ENCODE measurements around the gene CSNK1D. TPM values are rescaled to one million over a fixed set of nuclear protein-coding genes. Genes with fewer than 3 reads are reported as not detected.

The CSNK1D gene
- total RNA-seq, 4 donors from 2014 or later = 24.6 to 102 (median 57.1) TPM

DNA sequence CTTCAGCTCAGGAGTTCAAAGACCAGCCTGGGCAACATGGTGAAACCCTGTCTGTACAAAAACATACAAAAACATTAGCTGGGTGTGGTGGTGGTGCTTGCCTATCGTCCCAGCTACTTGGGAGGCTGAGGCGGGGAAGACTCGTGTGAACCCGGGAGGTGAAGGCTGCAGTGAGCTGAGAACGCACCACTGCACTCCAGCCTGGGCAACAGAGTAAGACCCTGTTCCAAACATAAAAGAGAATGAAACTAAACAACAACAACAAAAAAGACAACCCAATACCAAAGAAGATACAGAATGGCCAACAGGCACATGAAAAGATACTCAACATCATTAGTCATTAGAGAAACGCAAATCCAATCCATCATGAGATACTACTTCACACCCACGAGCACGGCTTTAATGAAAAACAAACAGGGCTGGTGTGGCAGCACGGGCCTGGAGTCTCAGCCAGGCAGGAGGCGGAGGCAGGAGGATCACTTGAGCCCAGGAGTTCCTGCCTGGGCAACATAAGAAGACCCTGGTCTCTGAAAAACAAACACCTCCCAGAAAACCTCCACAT lies 52.1 kb downstream of the CSNK1D start:
- no peak for DNase-seq
- Histone ChIP-seq H3K27ac (no peak overlapping the region), H3K36me3 (no peaks in the 10 kb centered on the region), H3K4me3 (no peak overlapping the region), H3K9me3 (peaks cover 0 to 3% (median 0%) of the 10 kb centered on the region in 3 donors), H3K4me1 (peaks cover 14 to 16% (median 16%) of the 10 kb centered on the region in 3 donors), H3K27me3 (no peaks in the 10 kb centered on the region)
- 63 to 68% methylated on average over 10 of the region's 10 CpGs for WGBS, 2 donors
- intact Hi-C loops (cut with DNase I) = no loop called here
- no peak for TF ChIP-seq POLR2A (IDR thresholded peaks at IDR 0.05)
- TF ChIP-seq, protein P1, sequence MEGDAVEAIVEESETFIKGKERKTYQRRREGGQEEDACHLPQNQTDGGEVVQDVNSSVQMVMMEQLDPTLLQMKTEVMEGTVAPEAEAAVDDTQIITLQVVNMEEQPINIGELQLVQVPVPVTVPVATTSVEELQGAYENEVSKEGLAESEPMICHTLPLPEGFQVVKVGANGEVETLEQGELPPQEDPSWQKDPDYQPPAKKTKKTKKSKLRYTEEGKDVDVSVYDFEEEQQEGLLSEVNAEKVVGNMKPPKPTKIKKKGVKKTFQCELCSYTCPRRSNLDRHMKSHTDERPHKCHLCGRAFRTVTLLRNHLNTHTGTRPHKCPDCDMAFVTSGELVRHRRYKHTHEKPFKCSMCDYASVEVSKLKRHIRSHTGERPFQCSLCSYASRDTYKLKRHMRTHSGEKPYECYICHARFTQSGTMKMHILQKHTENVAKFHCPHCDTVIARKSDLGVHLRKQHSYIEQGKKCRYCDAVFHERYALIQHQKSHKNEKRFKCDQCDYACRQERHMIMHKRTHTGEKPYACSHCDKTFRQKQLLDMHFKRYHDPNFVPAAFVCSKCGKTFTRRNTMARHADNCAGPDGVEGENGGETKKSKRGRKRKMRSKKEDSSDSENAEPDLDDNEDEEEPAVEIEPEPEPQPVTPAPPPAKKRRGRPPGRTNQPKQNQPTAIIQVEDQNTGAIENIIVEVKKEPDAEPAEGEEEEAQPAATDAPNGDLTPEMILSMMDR (IDR thresholded peaks at IDR 0.05) = no peak

DNA sequence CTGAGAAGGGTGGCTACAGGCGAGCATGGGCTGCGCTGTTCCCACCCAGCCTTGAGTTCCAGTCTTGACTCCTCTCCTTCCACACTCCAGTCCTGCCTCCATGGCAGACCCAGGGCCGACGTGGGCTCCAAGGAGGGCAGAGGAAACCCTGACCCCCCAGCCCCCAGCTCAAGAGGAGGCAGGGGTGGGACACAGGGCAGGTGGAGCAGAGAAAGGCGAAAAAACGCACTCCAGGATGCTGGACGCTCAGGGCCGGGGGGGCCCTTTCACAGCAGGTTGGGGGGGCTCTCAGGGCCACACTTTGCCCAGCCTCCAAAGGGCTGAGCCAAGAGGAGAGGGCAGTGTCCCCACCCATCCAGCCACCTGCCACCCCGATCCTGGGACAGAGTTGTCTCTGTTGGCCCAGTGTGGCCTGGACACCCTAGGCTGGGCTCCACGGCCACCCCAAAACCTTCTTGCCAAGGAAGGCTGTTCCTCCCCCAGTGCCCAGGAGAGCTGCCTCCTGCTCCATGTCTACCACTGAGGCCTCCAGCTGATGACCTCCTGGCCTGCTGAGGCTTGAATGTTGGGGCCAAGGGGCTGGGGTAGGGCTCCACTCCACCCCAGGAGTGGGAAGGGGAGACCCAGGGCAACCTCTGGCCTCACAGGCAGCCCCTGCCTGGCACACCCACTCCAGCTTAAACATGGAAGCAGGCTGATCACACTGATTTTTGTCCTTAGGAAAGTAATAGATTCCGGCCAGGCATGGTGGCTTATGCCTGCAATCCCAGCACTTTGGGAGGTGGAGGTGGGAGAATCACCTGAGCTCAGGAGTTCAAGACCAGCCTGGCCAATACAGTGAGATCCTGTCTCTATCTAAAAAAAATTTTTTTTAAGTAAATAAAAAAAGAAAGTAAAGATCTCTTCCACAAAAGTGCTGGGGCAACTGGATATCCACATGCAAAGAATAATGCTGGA lies 53.5 kb downstream of the CSNK1D start:
- DNase-seq = no peak
- H3K4me1 ChIP-seq = peaks cover 24 to 30% (median 26%) of the 10 kb centered on the region in 3 donors
- intact Hi-C loops (cut with DNase I) = no loop called here
- H3K9me3 ChIP-seq = peaks cover 0 to 3% (median 0%) of the 10 kb centered on the region in 3 donors
- H3K27me3 ChIP-seq = no peaks in the 10 kb centered on the region
- H3K4me3 ChIP-seq = no peak overlapping the region
- no peak for TF ChIP-seq POLR2A (IDR thresholded peaks at IDR 0.05)
- TF ChIP-seq, protein P1 (IDR thresholded peaks at IDR 0.05) = no peak
- no peak overlapping the region for H3K27ac ChIP-seq
- H3K36me3 ChIP-seq = no peaks in the 10 kb centered on the region
- WGBS, 2 donors = 90 to 100% methylated on average over 1 to 2 of the region's 11 CpGs

DNA sequence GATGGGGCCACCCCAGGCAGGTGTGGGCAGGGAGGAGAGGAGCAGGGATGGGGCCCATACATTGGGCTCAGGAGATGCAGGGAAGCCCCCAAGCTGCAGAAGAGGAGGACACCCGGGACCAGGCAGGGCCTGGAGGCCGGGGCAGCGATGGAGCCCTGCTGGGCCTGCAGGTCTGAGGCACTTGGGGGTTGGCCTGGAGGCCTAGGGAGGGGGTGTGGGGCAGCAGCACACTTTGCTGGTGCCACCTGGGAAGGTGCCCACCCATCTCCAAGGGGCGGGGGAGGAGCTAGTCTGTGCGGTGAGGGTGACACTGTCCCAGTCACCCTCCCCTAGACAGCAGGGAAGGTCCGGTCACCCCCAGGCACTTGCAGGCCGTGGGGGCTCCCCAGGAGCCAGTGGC lies 54.4 kb downstream of the CSNK1D start:
- TF ChIP-seq, protein P1 (IDR thresholded peaks at IDR 0.05) = no peak
- no peak for TF ChIP-seq POLR2A (IDR thresholded peaks at IDR 0.05)
- Histone ChIP-seq H3K27me3 (no peaks in the 10 kb centered on the region), H3K4me1 (peaks cover 24 to 34% (median 27%) of the 10 kb centered on the region in 3 donors), H3K36me3 (no peaks in the 10 kb centered on the region), H3K27ac (no peak overlapping the region), H3K4me3 (no peak overlapping the region), H3K9me3 (no peaks in the 10 kb centered on the region)
- WGBS, 2 donors = 83 to 95% methylated on average over 1 to 4 of the region's 7 CpGs
- intact Hi-C loops (cut with DNase I) = no loop called here
- no peak for DNase-seq

DNA sequence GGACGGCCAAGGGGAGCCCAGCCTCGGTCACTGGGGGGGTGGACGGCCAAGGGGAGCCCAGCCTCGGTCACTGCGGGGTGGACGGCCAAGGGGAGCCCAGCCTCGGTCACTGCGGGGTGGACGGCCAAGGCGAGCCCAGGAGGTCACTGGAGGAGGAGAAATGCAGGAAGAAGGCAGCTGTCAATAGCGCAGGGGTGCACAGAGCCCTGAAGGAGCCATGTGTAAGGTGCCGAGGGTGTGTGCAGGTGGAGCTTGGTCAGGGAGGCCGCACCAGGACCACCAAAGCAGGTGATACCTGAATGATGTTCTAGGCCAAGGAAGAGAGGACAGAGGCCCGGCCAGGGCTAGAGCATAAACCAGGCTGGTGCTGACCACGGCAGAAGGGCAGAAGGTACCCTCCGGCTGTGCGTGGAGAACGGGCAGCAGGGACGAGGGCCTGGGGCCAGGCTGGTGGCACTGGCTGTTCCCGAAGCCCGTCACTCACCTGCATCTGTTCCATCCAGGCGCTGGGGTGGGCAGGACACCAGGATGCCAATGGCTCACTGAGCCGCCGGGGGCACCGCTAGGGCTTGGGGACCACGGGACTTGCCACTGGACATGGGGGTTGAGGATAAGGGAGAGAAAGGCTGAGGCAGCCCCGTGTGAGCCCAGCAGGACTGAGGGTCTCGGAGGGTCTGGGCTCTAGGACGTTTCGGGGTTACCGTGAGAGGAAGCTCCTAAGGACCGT lies 55.0 kb downstream of the CSNK1D start:
- no peak for DNase-seq

More for the DNA sequence above, 55.0 kb downstream of the CSNK1D start:
- Histone ChIP-seq H3K4me1 (peaks cover 27 to 39% (median 33%) of the 10 kb centered on the region in 3 donors), H3K4me3 (no peak overlapping the region), H3K27ac (no peak overlapping the region), H3K27me3 (no peaks in the 10 kb centered on the region), H3K9me3 (no peaks in the 10 kb centered on the region), H3K36me3 (no peaks in the 10 kb centered on the region)
- intact Hi-C loops (cut with DNase I) = no loop called here
- 86 to 88% methylated on average over 16 to 20 of the region's 32 CpGs for WGBS, 2 donors
- TF ChIP-seq POLR2A (IDR thresholded peaks at IDR 0.05) = no peak
- TF ChIP-seq, protein P1 (IDR thresholded peaks at IDR 0.05) = no peak
